HG03432 (cell line): ENCODE results near the gene BRD3OS.
"Not testable (repeated sequence)": the region's sequence is repeated elsewhere in the genome, so short reads cannot be mapped to it uniquely, and the experiment has no call there.

Source experiments
- ATAC-seq: cut with Tn5 transposase; IDR thresholded peaks from one replicate; pipeline ENCODE4 v1.9.1; 2021; ENCODE audit warnings: mild to moderate bottlenecking, moderate library complexity; ENCODE audit not compliant: unreplicated experiment

BRD3OS gene

DNA sequence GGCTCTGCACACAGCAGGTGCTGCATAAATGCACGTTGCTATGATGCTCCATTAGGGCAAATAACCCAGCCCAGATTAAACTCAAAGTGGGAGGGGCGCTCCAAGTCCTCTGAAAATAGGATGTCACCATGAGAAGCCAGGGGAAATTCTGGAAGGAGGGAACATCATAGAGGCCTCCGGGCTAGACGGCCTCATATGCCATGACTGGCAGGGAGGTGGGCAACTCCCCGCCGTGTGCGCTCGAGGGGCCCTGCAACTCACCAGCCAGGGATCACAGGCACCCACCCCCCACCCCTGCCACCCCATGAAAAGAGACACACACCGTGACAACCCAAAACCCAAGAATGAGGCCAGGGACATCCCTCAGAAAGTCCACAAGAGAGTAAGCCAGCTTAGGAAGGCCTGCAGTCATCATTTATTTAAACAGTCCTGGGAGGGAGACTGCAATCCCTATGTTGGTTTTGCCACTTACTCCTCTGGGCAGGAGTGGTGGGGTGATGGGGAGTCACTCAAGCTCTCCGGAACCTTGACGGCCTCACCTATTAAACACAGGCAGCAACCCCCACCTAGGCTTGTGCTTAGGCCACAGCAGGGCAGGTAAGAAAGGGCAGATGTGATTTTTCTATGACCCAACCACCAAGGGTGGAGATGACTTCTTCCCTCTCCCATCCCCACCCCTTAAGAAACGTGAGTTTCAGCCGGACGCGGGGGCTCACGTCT is 37.2 kb upstream of the BRD3OS start:
- no peak for ATAC-seq

- ATAC-seq, result not testable (repeated sequence)
These were observed 36.5 kb upstream of the BRD3OS start for GRCh38 chr9:133988771-133989170.

GRCh38 chr9:133989625-133990365 is 35.5 kb upstream of the BRD3OS start:
- ATAC-seq, result no peak

- ATAC-seq, result no peak
These were observed 34.7 kb upstream of the BRD3OS start for GRCh38 chr9:133990366-133991213.

DNA sequence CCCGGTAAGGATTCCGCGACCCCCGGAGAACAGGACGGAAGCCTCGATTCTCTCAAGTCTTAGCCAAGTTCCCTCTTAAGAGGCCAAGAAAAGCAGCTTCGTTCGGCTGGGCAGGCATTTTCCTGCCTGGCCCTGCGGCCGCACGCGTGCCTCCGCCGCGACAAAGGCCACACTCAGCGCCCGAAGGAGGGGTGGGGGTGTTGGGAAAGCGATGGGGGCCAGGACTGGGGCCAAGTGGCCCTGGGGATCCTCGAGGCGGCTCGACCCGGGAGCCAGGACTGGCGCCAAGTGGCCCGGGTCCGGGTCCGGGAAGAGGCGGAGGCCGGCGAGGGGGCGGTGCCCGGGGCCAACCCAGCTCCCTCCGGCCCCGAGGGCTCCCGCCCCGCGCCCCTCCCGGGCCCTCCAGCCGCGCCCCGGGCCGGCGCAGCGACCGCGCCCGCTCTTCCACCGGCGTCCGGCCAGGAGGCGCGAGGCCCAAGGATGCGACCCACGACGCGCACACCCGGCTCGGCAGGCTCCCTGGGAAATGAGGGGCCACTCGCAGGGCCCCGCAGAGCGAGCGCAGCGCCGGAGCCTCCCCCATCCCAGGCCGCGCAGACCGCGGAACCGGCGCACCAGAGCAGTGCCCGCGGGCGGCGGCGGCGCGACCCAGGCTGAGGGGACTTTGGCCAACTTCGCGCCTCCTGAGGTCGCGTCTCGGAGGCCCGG is 33.9 kb upstream of the BRD3OS start:
- ATAC-seq, result no peak

GRCh38 chr9:133991964-133992779 is 33.1 kb upstream of the BRD3OS start, which contains the start of gene VAV2:
Gene VAV2, minus strand, starts transcription at chr9:133992324. Its CDS starts 46 bp downstream, at chr9:133992278.
- peak; percentile 53 for ATAC-seq

GRCh38 chr9:133992780-133993634 is 32.3 kb upstream of the BRD3OS start:
- peak; percentile 59 for ATAC-seq

DNA sequence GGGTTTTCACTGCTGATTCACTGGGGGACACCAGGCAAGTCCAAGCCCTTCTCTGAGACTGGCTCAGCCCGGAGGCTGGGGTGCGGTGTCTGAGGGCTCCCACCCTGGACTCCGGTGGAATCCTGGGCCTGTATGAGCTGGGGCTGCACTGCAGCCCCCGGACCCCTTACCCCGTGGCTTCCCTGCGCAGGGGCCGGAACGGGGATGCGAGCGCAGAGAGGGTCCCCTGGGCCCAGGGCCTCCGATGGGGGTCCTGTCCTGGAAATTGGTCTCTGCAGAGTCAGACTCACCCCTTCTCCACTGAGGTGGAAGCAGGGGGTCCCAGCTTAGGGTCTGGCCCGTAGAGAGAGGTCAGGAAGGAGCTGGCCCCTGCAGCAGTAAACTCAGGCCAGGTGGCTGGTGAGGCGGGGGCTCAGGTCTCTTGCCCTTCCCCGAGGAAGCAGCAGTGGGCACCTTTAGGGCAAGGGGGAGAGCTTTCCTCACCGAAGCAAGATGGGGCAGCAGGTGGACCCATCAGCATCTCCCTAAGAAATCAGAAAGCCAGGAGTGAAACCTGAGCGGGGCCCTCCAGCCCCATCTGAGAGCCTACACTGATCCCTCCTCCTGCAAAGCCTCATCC is 31.5 kb upstream of the BRD3OS start:
- no peak for ATAC-seq

- ATAC-seq, result no peak
These were observed 30.8 kb upstream of the BRD3OS start for GRCh38 chr9:133994353-133995011.

GRCh38 chr9:133995012-133995896 is 30.0 kb upstream of the BRD3OS start:
- no peak for ATAC-seq

DNA sequence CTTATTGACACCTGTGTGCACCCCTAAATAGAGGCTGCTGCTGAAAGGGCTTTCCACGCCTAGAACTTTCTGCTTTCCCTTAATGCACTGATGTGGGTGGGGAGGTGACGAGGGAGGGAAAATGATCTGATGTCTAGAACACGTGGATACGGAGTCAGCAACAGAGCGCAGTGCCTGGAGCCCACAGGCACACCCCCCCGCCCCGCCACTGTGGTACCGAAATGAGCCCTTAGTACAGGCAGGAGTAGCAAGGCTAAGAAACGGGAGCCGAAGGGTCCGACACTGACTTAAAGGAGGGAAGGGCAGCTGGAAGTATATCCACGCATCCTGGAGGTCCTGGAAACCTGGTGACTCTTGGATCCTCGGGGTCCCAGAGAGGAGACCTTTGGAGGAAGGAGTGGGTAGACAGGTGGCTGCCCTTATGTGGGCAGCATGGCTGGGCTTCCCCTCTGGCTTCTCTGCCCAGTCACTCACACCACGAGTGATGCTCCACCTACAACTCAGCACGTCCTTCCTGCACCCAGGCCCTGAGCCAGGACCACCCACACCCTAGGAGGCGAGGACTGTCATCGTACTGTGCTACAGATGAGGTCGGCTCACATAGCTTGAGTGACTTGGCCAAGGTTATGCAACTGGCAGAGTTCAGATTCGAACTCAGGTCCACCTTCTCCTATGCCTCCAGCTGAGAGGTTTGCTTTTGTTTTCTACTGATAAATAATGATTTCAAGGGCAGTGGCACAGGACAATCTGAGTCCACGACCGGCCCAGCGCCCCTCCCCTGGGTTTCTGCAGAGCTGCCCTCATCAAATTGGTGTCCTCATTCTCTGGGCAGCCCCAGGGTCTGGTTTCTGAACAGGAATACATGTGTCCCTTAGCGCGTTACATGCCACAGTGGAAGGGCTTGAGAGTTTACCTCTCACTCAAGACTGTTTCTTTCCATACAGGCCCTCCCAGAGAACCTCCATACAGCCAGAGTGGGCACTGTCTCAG is 28.5 kb upstream of the BRD3OS start:
- no peak for ATAC-seq

- no peak for ATAC-seq
These were observed 27.7 kb upstream of the BRD3OS start for GRCh38 chr9:133997584-133997983.

DNA sequence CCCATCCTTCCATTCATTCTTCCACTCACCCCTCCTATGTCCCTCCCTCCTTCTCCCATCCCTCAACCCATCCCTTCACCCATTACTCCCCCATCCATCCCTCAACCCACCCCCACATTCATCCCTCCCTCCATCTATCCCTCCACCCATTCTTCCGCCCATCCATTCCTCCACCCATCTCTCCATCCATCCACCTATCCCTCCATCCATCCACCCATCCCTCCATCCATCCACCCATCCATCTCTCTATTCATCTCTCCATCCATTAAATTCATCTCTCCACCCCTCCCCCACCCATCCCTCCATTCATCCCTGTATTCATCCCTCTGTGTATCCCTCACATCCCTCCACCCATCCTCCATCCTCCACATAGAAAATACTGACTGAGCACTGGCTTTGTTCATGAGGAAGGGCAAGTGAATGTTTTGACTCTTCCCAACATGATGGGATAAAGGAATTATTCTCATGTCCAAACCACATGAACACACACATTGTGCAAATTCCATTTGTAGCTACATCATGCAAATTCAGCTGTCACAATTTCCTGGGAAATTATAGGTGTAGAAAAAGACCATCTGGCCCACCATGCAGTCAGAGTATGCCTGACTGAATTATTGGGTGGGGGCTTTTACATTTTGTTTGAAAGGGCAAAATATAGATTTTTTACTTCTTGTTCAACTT is 26.2 kb upstream of the BRD3OS start:
- no peak for ATAC-seq

- no peak for ATAC-seq
These were observed 25.4 kb upstream of the BRD3OS start for GRCh38 chr9:133999851-134000265.

GRCh38 chr9:134002796-134003195 is 22.5 kb upstream of the BRD3OS start:
- ATAC-seq, result no peak
